ENCODE results near the gene PRRG2. TPM values are rescaled to one million over a fixed set of nuclear protein-coding genes. Genes with fewer than 3 reads are reported as not detected.

The PRRG2 gene
- total and polyA plus RNA-seq, 10 of the 15 experiments (the other 5 are each of a cell fraction or from before 2014, with no cell fraction given), result 0.09 to 2.1 (median 0.86) TPM

- Histone ChIP-seq H3K4me2 (ENCODE audit: control insufficient read depth, insufficient read depth) (peak overlapping the region; percentile 77), H3K4me3 (peak overlapping the region; percentile 66; the same call in 1 of the 2 replicates), H3K27ac (ENCODE audit: control insufficient read depth, insufficient read depth) (peak overlapping the region; percentile 68; the same call in 1 of the 2 replicates), H3K9me3 (replicated peaks; ENCODE audit: control insufficient read depth, insufficient read depth, low read length) (no peaks in the 10 kb centered on the region), H4K20me1 (ENCODE audit: control insufficient read depth, insufficient read depth) (peaks cover 3% of the 10 kb centered on the region; the same call in 1 of the 2 replicates), H3K36me3 (ENCODE audit: control insufficient read depth in 2 of 2, insufficient read depth in 2 of 2, low read length in 1 of 2) (peaks cover 0 to 19% of the 10 kb centered on the region in 2 experiments; a peak in 3 of 4 replicates), H3K79me2 (ENCODE audit: control insufficient read depth, insufficient read depth, low read length) (peaks cover 28% of the 10 kb centered on the region), H3K27me3 (replicated peaks in 1 of 2; ENCODE audit: control insufficient read depth in 2 of 2, insufficient read depth in 2 of 2, low read length in 1 of 2) (no peaks in the 10 kb centered on the region), H3K9ac (ENCODE audit: control insufficient read depth, insufficient read depth, low read length) (no peak overlapping the region; the same call in 1 of the 2 replicates), H3K4me1 (ENCODE audit: control insufficient read depth, insufficient read depth, low read length) (peaks cover 7% of the 10 kb centered on the region), H2AFZ (ENCODE audit: control insufficient read depth, low read depth, low read length) (no peak overlapping the region)
- no peak for DNase-seq (ENCODE audit: low read depth, low spot score)
- no peak for FAIRE-seq
- in situ Hi-C loops (cut with MboI) (no loop called here), intact Hi-C loops (cut with micrococcal nuclease; ENCODE audit: unreplicated experiment) (loop anchor here (5.0 kb wide), 1 partner anchor 48 kb away; the partner anchor contains the start of genes RRAS and SCAF1)
- TF ChIP-seq YY1 (IDR thresholded peaks at IDR 0.05; ENCODE audit: low read depth, low read length), result no peak
- no peak for TF ChIP-seq ATF7 (IDR thresholded peaks at IDR 0.05; ENCODE audit: low read depth)
- no peak for TF ChIP-seq MEF2A (IDR thresholded peaks at IDR 0.05; ENCODE audit: insufficient read depth, low read depth, low read length)
- TF ChIP-seq HDGF (IDR thresholded peaks at IDR 0.05), result no peak
- TF ChIP-seq ZNF622 (IDR thresholded peaks at IDR 0.05), result no peak
- TF ChIP-seq KAT2A (conservative IDR thresholded peaks at IDR 0.05; ENCODE audit: control insufficient read depth, low read depth, low read length), result no peak
- no peak for TF ChIP-seq IRF5 (IDR thresholded peaks at IDR 0.05; ENCODE audit: borderline replicate concordance)
- no peak for TF ChIP-seq ZNF217 (IDR thresholded peaks at IDR 0.05)
- no peak for TF ChIP-seq FOXK2 (IDR thresholded peaks at IDR 0.05)
- no peak for TF ChIP-seq ZNF687 (IDR thresholded peaks at IDR 0.05)
- no peak for TF ChIP-seq ATF2 (IDR thresholded peaks at IDR 0.05; ENCODE audit: low read length)
- no peak for TF ChIP-seq ZNF384 (IDR thresholded peaks at IDR 0.05; ENCODE audit: borderline replicate concordance, low read depth, low read length)
- no peak for TF ChIP-seq ASH2L (IDR thresholded peaks at IDR 0.05; ENCODE audit: borderline replicate concordance, low read depth)
- TF ChIP-seq EZH2 (IDR thresholded peaks at IDR 0.05; ENCODE audit: borderline replicate concordance, control insufficient read depth, low read depth, low read length), result no peak
- no peak for TF ChIP-seq CHD4 (IDR thresholded peaks at IDR 0.05)
- SMC1A ChIA-PET (ENCODE audit: uncharacterized antibody, unreplicated experiment), result interaction anchor here (1.2 kb wide), 1 partner anchor 24 kb away, joined by 5 read pairs; no protein-coding TSS in a partner anchor
- no TSS peak for BruUV-seq (replicated peaks)
- no peak for ATAC-seq
- RAD21 ChIA-PET (ENCODE audit: unreplicated experiment), result interaction anchor here (1.8 to 1.9 kb wide), 2 partner anchors 46 to 81 kb away, joined by 8 to 17 read pairs; partner anchors contain the start of gene RRAS
- POLR2A ChIA-PET, result interaction anchor here (0.7 to 4.8 kb wide), 3 partner anchors 47 to 81 kb away, joined by 3 to 49 read pairs (median 37); partner anchors contain the start of genes PRMT1, RRAS and SCAF1
- 92% methylated on average over 29 of the region's 35 CpGs for WGBS (ENCODE audit: insufficient coverage, insufficient replicate concordance, low lambda C conversion rate, missing lambda C conversion rate)
- CTCF ChIA-PET, result interaction anchor here (0.6 to 2.5 kb wide), 4 partner anchors 24 to 89 kb away, joined by 3 to 17 read pairs (median 4); no protein-coding TSS in a partner anchor
Observed at GRCh38 chr19:49594157-49594992, 13.3 kb downstream of the PRRG2 start.
